HUES6 (cell line): Measurements from ENCODE around the gene MAPK11.

Experiments
- H3K27ac ChIP-seq: 2 replicates; pipeline ENCODE4 v1.7.0; 2013; ENCODE audit warnings: low read depth, mild to moderate bottlenecking, low read length, inconsistent platforms
- H3K27me3 ChIP-seq: 2 replicates; pipeline ENCODE4 v1.6.1; 2013; ENCODE audit warnings: low read length; ENCODE audit not compliant: control insufficient read depth, insufficient read depth
- H3K36me3 ChIP-seq: 2 replicates; pipeline ENCODE4 v1.6.1; 2013; ENCODE audit warnings: low read length; ENCODE audit not compliant: control insufficient read depth, insufficient read depth
- H3K4me1 ChIP-seq: 2 replicates; pipeline ENCODE4 v1.6.1; 2013; ENCODE audit warnings: low read length; ENCODE audit not compliant: control insufficient read depth, insufficient read depth
- H3K4me3 ChIP-seq: 2 replicates; pipeline ENCODE4 v1.5.1; 2013; ENCODE audit warnings: low read depth, low read length
- H3K9ac ChIP-seq: one replicate; pipeline ENCODE4 v1.6.1; 2013; ENCODE audit warnings: mild to moderate bottlenecking, low read length
- H3K9me3 ChIP-seq: 2 replicates; pipeline ENCODE4 v1.6.1; 2013; ENCODE audit warnings: low read depth, low read length; ENCODE audit not compliant: control insufficient read depth, insufficient read depth

Gene MAPK11

DNA sequence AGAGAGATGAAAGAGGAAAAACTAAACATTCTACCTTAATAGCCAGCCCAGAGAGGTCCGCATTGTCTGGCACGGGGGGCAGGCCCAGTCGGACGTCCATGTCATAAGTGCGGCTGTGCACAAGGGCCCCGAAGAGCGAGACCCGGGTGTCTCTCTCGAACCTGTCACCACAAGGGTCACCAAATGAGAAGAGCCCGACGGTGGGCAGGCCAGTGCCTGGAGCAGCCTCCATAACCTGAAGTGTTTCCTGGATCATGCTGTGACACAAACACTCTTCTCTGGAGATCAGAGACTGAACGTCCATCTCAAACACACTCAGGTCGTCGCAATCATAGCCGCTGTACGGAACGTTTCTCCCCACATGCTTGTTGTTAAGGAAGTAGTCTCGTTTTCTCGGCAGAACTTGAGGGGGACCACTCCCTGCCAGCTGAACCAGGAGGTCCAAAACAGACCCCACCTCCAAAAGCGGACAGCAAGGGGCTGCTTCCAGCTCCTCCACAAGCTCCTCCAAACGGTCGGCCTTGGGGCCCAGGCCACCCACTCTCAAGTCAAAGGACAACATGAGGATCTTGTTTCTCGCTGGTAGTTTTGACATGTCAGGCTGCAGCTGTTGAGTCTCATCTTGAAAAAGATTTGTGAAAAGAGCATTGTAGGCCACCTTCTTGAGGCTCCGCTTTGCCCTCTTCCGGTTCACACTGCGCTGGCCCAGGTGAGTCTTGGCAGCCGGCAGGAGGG is 26.3 kb downstream of the MAPK11 start:
- H3K4me3 ChIP-seq: peak overlapping the region; percentile 87
- H3K27ac ChIP-seq: no peak overlapping the region
- H3K4me1 ChIP-seq: peaks cover 13% of the 10 kb centered on the region; the same call in 1 of the 2 replicates
- no peaks in the 10 kb centered on the region for H3K9me3 ChIP-seq
- H3K27me3 ChIP-seq: no peaks in the 10 kb centered on the region
- peak overlapping the region; percentile 94 for H3K9ac ChIP-seq
- H3K36me3 ChIP-seq: peaks cover 22% of the 10 kb centered on the region

GRCh38 chr22:50242406-50242949 is 27.7 kb downstream of the MAPK11 start:
- Histone ChIP-seq H3K36me3 (peaks cover 22% of the 10 kb centered on the region), H3K27ac (no peak overlapping the region), H3K4me1 (peaks cover 13% of the 10 kb centered on the region; the same call in 1 of the 2 replicates), H3K4me3 (peak overlapping the region; percentile 12; the same call in 1 of the 2 replicates), H3K9me3 (no peaks in the 10 kb centered on the region), H3K9ac (no peak overlapping the region), H3K27me3 (no peaks in the 10 kb centered on the region)

DNA sequence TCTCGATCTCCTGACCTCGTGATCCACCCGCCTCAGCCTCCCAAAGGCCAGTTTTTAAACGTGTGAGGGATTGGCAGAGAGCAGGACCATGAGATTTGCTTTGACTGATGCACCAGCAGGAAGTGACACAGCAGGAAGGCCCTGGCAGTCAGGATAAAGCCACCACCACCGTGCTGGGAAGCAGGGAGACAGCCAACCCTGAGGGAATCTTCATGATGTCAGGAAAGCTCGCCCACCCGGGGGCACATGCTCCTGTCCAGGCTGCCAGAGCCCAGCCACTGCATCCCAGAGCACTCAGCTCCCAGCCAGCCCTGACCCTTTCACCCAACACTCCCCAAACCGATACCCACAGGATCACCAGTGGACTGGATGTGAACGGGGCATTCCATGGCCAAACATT is 31.4 kb downstream of the MAPK11 start:
- Histone ChIP-seq H3K4me1 (peaks cover 3% of the 10 kb centered on the region; the same call in 1 of the 2 replicates), H3K9me3 (peaks cover 5% of the 10 kb centered on the region; the same call in 1 of the 2 replicates), H3K4me3 (no peak overlapping the region), H3K36me3 (peaks cover 12% of the 10 kb centered on the region; the same call in 1 of the 2 replicates), H3K27me3 (no peaks in the 10 kb centered on the region), H3K9ac (no peak overlapping the region), H3K27ac (no peak overlapping the region)

DNA sequence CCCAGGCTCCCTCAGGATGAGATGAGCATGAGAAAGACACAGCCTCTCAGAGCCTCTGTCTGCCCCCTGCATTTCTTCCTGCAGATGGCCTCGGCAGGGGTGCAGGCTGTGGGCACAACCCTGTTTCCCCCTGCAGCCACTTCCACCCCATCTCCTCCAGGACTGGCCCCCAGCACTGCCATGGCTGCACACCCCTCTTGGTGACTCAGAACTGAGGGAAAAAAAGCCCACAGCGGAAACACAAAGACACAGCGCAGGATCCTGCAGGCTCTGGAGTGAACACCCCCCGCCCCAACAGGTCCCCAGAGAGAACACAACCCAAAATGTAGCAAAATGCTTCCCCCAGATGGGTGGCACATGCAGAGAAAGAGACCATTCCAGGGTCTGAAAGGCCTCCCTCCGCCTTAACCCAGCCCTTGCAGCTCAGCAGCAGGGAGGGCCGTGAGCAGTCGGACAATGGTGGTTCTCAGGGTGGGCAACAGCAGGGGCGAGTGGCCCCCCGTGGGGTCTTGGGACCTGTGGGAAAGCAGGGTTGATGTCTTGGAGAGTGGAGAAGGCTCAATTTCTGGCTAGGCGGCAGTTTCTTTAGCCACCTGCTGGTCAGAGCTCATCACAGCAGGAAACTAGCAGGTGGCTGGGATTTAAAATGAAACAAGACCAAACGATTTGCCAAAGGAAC is 33.3 kb downstream of the MAPK11 start:
- H3K27me3 ChIP-seq: no peaks in the 10 kb centered on the region
- H3K27ac ChIP-seq: no peak overlapping the region
- no peak overlapping the region for H3K4me3 ChIP-seq
- H3K4me1 ChIP-seq: no peaks in the 10 kb centered on the region
- H3K9me3 ChIP-seq: peaks cover 5% of the 10 kb centered on the region; the same call in 1 of the 2 replicates
- peaks cover 15% of the 10 kb centered on the region; the same call in 1 of the 2 replicates for H3K36me3 ChIP-seq
- H3K9ac ChIP-seq: no peak overlapping the region

DNA sequence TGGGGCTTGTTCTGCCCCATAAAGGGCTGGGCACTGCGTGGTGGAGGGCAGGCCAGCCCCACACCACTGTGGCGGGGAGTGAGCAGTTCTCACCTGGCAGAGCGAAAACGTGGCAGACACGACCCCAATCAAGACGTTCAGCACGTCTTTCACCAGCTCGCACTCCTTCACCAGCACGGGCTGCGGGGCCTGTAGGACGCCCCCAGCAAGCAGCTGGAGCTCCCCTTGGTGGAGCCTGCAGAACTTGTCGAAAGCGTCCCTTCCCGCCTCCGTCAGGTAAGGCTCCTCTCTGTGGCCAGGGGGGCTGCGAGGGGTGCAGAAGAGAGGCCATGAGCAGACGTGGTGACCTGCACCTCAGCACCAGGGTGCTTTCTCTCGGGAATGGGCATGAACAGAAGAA is 37.0 kb downstream of the MAPK11 start:
- Histone ChIP-seq H3K4me3 (no peak overlapping the region), H3K9me3 (peaks cover 5% of the 10 kb centered on the region; the same call in 1 of the 2 replicates), H3K36me3 (peaks cover 5% of the 10 kb centered on the region; the same call in 1 of the 2 replicates), H3K27me3 (no peaks in the 10 kb centered on the region), H3K9ac (no peak overlapping the region), H3K27ac (no peak overlapping the region), H3K4me1 (no peaks in the 10 kb centered on the region)

DNA sequence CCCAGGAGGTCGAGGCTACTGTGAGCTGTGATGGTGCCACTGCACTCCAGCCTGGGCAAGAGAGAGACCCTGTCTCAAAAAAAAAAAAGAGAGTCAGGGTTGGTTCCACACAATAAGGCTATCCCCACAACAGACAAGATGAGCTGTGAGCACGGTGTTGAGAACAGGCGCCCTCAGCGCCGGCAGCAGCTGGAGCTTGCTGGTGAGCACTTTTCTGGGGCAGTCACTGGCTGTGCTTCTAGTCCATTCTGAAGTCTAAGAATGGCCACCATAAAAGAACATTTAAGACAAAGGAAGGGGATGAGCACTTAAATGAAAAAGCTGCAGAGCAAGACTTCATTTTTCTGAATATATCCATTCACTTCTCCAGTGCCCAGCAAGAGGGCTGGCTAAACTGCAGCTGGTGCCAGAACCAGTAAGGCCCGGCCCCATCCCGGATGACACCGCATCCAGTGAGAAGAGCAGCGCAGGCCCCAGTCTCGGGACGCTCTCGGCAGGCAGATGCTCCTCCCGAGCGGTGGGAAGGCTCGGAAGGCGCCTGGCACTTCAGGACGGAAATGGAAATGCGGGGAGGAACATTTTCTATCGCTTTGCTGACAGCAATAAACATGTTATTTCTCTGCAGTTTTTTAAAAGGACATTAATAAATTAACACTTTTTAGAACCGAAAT is 37.6 kb downstream of the MAPK11 start:
- Histone ChIP-seq H3K4me1 (no peaks in the 10 kb centered on the region), H3K36me3 (peaks cover 5% of the 10 kb centered on the region; the same call in 1 of the 2 replicates), H3K4me3 (no peak overlapping the region), H3K27me3 (no peaks in the 10 kb centered on the region), H3K9me3 (peaks cover 5% of the 10 kb centered on the region; the same call in 1 of the 2 replicates), H3K27ac (no peak overlapping the region), H3K9ac (no peak overlapping the region)

DNA sequence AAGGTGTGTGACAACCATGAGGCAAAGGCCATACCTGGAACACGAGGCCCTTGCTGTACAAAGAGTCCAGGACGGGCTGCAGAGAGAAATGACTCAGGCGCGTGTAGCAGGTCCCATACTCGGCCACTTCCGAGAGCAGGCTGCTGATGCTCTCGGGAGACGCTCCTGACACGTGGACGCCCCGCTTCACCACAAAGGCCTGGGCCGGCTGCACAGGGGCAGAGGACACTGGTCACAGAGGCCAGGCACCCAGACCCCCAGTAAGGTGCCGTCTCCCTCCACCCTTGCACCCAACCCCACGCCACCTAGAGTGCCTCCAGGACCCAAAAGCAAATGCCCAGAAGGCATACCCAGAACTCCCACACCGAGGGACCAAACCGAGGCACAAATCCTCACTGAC is 40.8 kb downstream of the MAPK11 start:
- no peak overlapping the region for H3K9ac ChIP-seq
- no peak overlapping the region for H3K4me3 ChIP-seq
- H3K4me1 ChIP-seq: no peaks in the 10 kb centered on the region
- H3K27me3 ChIP-seq: no peaks in the 10 kb centered on the region
- H3K27ac ChIP-seq: no peak overlapping the region
- no peaks in the 10 kb centered on the region for H3K9me3 ChIP-seq
- peaks cover 14% of the 10 kb centered on the region for H3K36me3 ChIP-seq

DNA sequence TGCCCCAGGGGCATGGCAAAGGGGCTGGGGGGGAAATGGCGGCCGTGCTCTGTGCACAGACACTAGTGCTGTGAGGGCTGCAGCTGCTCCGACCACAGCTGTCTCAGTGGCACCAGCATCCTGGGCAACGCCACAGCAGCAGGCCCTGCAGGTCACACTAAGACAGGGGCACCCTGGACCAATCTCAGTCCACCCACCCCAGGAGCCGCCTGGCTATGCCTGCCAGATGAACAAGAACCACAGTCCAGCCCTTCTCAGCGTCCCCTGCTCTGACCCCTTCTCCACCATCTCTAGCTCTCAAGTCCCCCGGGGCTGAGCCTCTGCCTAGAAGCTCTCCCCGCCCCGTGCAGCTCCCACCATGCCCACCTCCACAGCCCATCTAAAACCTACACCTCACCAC is 41.8 kb downstream of the MAPK11 start:
- peaks cover 20% of the 10 kb centered on the region for H3K36me3 ChIP-seq
- H3K4me1 ChIP-seq: no peaks in the 10 kb centered on the region
- H3K9ac ChIP-seq: peak overlapping the region; percentile 19
- H3K4me3 ChIP-seq: no peak overlapping the region
- no peaks in the 10 kb centered on the region for H3K9me3 ChIP-seq
- H3K27ac ChIP-seq: no peak overlapping the region
- no peaks in the 10 kb centered on the region for H3K27me3 ChIP-seq

- Histone ChIP-seq H3K27me3 (no peaks in the 10 kb centered on the region), H3K36me3 (peaks cover 25% of the 10 kb centered on the region), H3K9ac (no peak overlapping the region), H3K9me3 (no peaks in the 10 kb centered on the region), H3K4me3 (no peak overlapping the region), H3K4me1 (no peaks in the 10 kb centered on the region), H3K27ac (no peak overlapping the region)
Measured at GRCh38 chr22:50227579-50228215, 42.5 kb downstream of the MAPK11 start.

GRCh38 chr22:50226875-50227165 is 43.4 kb downstream of the MAPK11 start:
- H3K4me1 ChIP-seq: no peaks in the 10 kb centered on the region
- H3K27ac ChIP-seq: no peak overlapping the region
- H3K27me3 ChIP-seq: no peaks in the 10 kb centered on the region
- no peak overlapping the region for H3K9ac ChIP-seq
- peaks cover 34% of the 10 kb centered on the region for H3K36me3 ChIP-seq
- no peaks in the 10 kb centered on the region for H3K9me3 ChIP-seq
- no peak overlapping the region for H3K4me3 ChIP-seq
